RWPE2 (cell line): ENCODE data around the gene ZNF776.

Experiments used
- ATAC-seq: fragments of 200-7000 bp; cut with Tn5 transposase; 3 replicates; pipeline ENCODE4 v1.9.1; 2021; ENCODE audit warnings: low read depth
- DNase-seq: peaks from one replicate; pipeline ENCODE4 v3.0.0-alpha.2; 2020; ENCODE audit warnings: low spot score
- H3K27ac ChIP-seq: fragments of 450-650 bp; 2 replicates; pipeline ENCODE4 v1.5.1; 2017; ENCODE audit warnings: mild to moderate bottlenecking; ENCODE audit not compliant: poor library complexity, severe bottlenecking
- H3K27me3 ChIP-seq: fragments of 250-450 bp; sonication (Bioruptor Pico); 2 replicates; pipeline ENCODE4 v1.5.1; 2021; ENCODE audit warnings: mild to moderate bottlenecking, moderate library complexity; ENCODE audit not compliant: insufficient read depth, poor library complexity, severe bottlenecking
- H3K36me3 ChIP-seq: fragments of 250-450 bp; sonication (Bioruptor Pico); 2 replicates; pipeline ENCODE4 v1.5.1; 2020; ENCODE audit warnings: low read depth, mild to moderate bottlenecking, moderate library complexity
- H3K4me1 ChIP-seq: fragments of 250-450 bp; sonication (Bioruptor Pico); 2 replicates; pipeline ENCODE4 v1.5.1; 2021; ENCODE audit warnings: mild to moderate bottlenecking, moderate library complexity; ENCODE audit not compliant: insufficient read depth, poor library complexity, severe bottlenecking
- H3K4me3 ChIP-seq: fragments of 250-450 bp; sonication (Bioruptor Pico); 2 replicates; pipeline ENCODE4 v1.5.1; 2021; ENCODE audit warnings: mild to moderate bottlenecking, moderate library complexity; ENCODE audit not compliant: severe bottlenecking
- H3K9me3 ChIP-seq: fragments of 250-450 bp; sonication (Bioruptor Pico); 2 replicates; pipeline ENCODE4 v1.5.1; 2021; ENCODE audit warnings: mild to moderate bottlenecking, moderate library complexity; ENCODE audit not compliant: severe bottlenecking
- TF ChIP-seq, protein P1 (sequence below): fragments of 450-650 bp; IDR thresholded peaks from one replicate; pipeline ENCODE4 v1.5.1; 2017; ENCODE audit warnings: mild to moderate bottlenecking, moderate library complexity; ENCODE audit not compliant: poor library complexity, severe bottlenecking

ZNF776 gene

GRCh38 chr19:57746580-57747471 is at the start of gene ZNF776:
Gene ZNF776, plus strand, starts transcription at chr19:57746815. Its CDS starts 244 bp downstream, at chr19:57747059.
- DNase-seq, result peak; percentile 70
- Histone ChIP-seq H3K9me3 (no peaks in the 10 kb centered on the region), H3K27me3 (no peaks in the 10 kb centered on the region), H3K4me3 (peak within 1 kb of the TSS; percentile 63), H3K27ac (peak within 1 kb of the TSS; percentile 40), H3K36me3 (peaks cover 37% of the 10 kb centered on the region), H3K4me1 (no peaks in the 10 kb centered on the region)
- peak; percentile 99 for ATAC-seq
- TF ChIP-seq, protein P1, sequence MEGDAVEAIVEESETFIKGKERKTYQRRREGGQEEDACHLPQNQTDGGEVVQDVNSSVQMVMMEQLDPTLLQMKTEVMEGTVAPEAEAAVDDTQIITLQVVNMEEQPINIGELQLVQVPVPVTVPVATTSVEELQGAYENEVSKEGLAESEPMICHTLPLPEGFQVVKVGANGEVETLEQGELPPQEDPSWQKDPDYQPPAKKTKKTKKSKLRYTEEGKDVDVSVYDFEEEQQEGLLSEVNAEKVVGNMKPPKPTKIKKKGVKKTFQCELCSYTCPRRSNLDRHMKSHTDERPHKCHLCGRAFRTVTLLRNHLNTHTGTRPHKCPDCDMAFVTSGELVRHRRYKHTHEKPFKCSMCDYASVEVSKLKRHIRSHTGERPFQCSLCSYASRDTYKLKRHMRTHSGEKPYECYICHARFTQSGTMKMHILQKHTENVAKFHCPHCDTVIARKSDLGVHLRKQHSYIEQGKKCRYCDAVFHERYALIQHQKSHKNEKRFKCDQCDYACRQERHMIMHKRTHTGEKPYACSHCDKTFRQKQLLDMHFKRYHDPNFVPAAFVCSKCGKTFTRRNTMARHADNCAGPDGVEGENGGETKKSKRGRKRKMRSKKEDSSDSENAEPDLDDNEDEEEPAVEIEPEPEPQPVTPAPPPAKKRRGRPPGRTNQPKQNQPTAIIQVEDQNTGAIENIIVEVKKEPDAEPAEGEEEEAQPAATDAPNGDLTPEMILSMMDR, result no peak

DNA sequence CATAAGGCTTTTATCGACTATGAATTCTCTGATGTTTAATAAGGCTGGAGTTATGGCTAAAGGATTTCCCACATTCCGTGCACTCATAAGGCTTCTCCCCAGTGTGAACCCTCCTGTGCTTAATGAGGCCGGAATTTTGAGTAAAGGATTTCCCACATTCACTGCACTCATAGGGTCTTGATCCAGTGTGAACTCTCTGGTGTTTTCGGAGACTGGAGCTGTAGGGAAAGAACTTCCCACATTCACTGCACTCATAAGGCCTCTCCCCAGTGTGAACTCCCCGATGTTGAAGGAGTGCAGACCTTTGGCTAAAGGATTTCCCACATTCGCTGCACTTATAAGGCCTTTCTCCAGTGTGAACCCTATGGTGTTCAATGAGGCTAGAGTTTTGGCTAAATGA is 45.0 kb upstream of the ZNF776 start:
- ATAC-seq (no peak), DNase-seq (peak; percentile 2)
- TF ChIP-seq, protein P1, result no peak
- Histone ChIP-seq H3K4me3 (no peak overlapping the region), H3K36me3 (0 out of 2 replicates have a peak, but pooled peaks cover 3% of the 10 kb centered on the region), H3K4me1 (no peaks in the 10 kb centered on the region), H3K9me3 (peaks cover 13% of the 10 kb centered on the region), H3K27ac (no peak overlapping the region), H3K27me3 (no peaks in the 10 kb centered on the region)

DNA sequence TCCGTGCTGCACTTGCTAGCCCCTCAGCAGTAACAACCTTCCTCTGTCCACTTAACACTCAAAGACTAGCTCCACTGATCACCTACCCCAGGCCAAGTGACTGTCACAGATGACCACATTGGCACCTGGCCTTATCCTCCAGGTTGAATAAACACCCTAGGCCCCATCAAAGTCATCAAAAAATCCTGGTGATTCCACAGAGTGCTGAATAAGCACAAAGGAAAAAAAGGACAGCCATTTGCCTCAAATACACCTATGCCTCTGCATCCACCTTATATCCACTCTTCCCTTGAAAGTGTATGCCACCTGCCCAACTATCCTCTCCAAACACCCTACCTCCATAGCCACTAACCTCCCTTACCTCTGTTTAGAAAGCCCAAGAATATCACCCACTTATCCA is 40.3 kb upstream of the ZNF776 start:
- no peak for ATAC-seq
- Histone ChIP-seq H3K27me3 (no peaks in the 10 kb centered on the region), H3K9me3 (peaks cover 7% of the 10 kb centered on the region), H3K36me3 (no peaks in the 10 kb centered on the region), H3K27ac (no peak overlapping the region), H3K4me1 (no peaks in the 10 kb centered on the region), H3K4me3 (no peak overlapping the region)
- peak; percentile 12 for DNase-seq
- TF ChIP-seq, protein P1, result no peak

- ATAC-seq, result no peak
- no peak within 1 kb of the TSS for H3K4me3 ChIP-seq
Observed at GRCh38 chr19:57708641-57709361, 37.8 kb upstream of the ZNF776 start, which contains the start of gene ZNF154. Gene ZNF154, minus strand, starts transcription at chr19:57709204. Its CDS starts 233 bp downstream, at chr19:57708971.

More at GRCh38 chr19:57708641-57709361, 37.8 kb upstream of the ZNF776 start, which contains the start of gene ZNF154:
- peak; percentile 38 for DNase-seq
- Histone ChIP-seq H3K27me3 (no peaks in the 10 kb centered on the region), H3K27ac (no peak within 1 kb of the TSS), H3K36me3 (no peaks in the 10 kb centered on the region; the same call in 1 of the 2 replicates), H3K9me3 (peaks cover 9% of the 10 kb centered on the region), H3K4me1 (no peaks in the 10 kb centered on the region)
- TF ChIP-seq, protein P1, result no peak
